Stimulated activated CD8-positive, alpha-beta memory T cell treated with anti-CD3 and anti-CD28 coated beads, Interleukin-2, amount 100 ng/mL, for 48 hours (primary cell): ENCODE results near the gene EIPR1.
"Not testable (repeated sequence)": the region's sequence is repeated elsewhere in the genome, so short reads cannot be mapped to it uniquely, and the experiment has no call there.

Experiments
- DNase-seq, 2 donors: peaks; one replicate each; pipeline ENCODE4 v3.0.0-alpha.2; 2020; ENCODE audit warnings: low read depth in 2 of 2

Gene EIPR1

DNA sequence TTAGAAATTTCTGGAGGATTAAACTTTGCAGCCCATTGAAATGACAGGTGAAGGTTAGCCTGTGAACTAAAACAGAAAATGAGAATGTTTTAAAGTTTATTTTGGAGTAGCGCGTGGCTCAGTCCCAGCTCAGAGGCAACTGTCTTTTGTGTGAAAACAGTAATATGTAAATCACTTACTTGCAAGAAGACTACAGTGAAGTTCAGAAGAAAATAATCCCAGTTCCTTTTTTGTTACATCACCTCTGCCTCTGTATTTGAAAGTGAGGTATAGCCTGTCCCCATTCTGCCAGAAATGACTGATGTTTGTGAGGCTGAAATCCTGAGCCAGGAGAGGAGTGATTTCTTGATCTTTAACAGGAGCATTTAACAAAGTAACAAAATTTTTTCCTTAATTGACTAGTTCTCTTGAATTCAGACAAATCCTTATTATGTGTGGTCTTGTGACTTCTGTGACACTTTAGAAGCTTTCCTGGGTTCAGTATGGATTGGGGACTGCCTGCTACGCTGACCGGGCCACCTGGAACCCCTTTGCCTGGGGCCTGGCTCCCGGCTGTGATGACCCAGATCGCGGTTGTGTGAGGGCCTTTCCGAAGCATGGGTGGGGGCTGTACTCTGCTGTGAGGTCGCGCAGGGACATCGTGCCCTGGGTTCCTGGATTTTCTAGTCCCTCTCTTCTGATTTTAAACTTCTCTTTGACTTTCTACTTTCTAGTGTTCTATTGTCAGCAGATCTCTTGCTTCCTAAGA is 26.1 kb upstream of the EIPR1 start:
- no peak for DNase-seq

GRCh38 chr2:3399829-3400228 is 22.2 kb upstream of the EIPR1 start:
- DNase-seq, result no peak

DNA sequence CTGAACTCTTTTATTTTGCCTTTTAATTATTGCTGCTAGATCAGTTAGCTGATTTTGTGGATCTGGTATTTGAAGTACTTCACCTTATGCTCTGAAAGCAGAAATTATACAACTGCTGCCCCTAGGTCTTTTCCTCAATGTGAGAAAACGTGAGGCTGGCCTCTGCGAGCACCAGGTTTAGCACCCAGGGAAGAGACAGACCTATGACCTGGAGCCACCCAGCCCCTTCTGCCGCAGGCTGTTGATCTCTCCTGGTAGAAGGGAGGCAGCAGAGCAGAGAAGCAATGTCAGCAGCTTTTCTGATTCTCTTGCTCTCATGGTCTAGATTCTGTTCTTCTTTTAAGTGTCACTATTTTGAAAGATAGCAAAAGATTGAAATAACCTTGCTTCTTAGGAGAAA is 21.8 kb upstream of the EIPR1 start:
- no peak for DNase-seq

- DNase-seq, result no peak
Observed at GRCh38 chr2:3398857-3399256, 21.2 kb upstream of the EIPR1 start.

DNA sequence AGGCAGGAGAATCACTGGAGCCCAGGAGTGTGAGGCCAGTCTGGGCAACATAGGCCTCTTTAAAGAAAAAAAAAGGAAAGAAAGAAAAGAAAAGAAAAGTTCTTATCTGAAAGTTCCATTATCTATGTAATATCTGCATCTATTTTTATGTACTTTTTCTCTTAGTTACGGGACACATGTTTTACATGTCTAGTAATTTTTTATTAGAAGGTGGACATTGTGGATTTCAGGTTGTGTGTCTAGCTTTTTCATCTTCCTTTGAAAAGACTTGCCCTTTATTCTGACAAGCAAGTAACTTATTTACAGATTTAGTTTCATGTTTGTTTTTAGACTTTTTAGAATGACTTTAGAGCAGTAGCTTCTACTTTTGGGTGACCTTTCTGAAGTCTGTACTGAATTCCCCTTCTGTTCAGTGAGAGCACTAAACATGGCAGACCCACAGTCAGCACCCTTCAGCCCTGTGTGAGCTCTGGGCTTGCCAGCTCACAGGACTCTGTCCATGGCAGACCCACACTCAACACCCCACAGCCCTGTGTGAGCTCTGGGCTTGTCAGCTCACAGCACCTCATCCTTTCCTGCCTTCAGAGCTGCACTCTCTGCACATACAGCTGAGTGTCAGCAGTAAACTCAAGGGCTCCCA is 19.4 kb upstream of the EIPR1 start:
- DNase-seq, result no peak

DNA sequence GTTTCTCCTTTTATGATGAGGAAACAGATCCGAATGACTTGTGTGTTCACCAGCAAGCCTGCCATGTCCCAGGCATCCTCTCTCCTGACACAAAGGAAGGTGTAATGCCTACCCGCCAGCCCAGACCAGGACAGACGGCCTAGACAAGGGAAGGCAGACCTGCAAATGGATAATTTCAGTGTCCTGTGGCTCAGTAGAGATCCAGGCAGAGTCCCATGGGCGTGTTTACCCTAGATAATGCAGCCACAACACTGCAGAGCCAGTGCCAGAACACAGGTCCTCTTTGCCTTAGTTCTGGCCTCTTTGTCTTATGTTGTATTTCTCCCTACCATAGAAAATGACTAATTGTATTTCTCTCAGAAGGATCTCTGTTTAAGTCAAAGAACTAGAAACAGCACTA is 14.6 kb upstream of the EIPR1 start:
- no peak for DNase-seq

GRCh38 chr2:3390041-3390440 is 12.4 kb upstream of the EIPR1 start:
- no peak for DNase-seq

GRCh38 chr2:3389193-3389592 is 11.6 kb upstream of the EIPR1 start:
- no peak for DNase-seq

DNA sequence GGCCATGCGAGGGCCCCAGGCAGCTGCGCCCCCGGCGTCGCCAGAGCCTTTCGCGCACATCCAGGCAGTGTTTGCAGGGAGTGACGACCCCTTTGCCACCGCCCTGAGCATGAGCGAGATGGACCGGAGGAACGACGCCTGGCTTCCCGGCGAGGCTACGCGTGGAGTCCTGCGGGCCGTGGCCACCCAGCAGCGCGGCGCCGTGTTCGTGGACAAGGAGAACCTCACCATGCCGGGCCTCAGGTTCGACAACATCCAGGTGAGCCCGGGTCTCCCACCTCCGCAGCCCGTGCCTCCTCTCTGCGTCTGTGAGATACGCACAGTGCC is 10.8 kb upstream of the EIPR1 start:
- DNase-seq, result no peak

DNA sequence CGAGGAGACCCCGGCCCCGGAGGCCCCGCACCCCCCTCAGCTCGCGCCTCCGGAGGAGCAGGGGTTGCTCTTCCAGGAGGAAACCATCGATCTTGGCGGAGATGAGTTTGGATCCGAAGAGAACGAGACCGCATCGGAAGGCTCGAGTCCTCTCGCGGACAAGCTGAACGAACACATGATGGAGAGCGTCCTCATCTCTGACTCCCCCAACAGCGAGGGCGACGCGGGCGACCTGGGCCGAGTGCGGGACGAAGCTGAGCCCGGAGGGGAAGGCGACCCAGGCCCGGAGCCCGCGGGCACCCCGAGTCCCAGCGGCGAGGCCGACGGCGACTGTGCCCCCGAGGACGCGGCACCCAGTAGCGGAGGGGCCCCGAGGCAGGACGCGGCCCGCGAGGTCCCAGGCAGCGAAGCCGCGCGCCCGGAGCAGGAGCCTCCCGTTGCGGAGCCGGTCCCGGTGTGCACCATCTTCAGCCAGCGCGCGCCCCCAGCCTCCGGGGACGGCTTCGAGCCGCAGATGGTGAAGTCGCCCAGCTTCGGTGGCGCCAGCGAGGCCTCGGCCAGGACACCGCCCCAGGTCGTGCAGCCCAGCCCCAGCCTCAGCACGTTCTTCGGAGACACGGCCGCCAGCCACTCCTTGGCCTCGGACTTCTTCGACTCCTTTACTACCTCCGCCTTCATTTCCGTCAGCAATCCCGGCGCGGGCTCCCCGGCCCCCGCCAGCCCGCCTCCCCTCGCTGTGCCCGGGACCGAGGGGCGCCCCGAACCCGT is 10.2 kb upstream of the EIPR1 start:
- DNase-seq, result no peak

DNA sequence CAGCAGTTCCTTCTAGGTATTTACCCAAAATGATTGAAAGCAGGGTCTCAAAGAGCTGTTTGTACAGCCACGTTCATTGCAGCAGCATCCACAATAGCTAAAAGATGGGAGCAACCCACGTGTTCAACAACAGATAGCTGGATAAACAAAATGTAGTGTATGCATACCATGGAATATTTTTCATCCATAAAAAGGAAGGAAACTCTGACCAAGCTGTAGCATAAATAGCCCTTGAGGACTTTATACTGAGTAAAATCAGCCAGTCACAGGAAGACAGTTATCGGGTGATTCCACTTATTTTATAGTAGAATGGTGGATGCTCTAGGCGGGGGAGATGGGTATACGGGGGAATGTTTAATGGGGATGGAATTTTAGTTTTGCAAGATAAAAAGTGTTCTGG is 9.4 kb upstream of the EIPR1 start:
- DNase-seq, result no peak

GRCh38 chr2:3386448-3386958 is 8.9 kb upstream of the EIPR1 start:
- no peak for DNase-seq

GRCh38 chr2:3379647-3380534 is 2.3 kb upstream of the EIPR1 start, which contains the start of gene TRAPPC12:
Gene TRAPPC12 (plus strand): TSS chr2:3379694. CDS start chr2:3387624, 7,930 bp downstream.
- DNase-seq, result peak; percentile 92

GRCh38 chr2:3379339-3379646 is 1.7 kb upstream of the EIPR1 start:
- DNase-seq, result no peak

DNA sequence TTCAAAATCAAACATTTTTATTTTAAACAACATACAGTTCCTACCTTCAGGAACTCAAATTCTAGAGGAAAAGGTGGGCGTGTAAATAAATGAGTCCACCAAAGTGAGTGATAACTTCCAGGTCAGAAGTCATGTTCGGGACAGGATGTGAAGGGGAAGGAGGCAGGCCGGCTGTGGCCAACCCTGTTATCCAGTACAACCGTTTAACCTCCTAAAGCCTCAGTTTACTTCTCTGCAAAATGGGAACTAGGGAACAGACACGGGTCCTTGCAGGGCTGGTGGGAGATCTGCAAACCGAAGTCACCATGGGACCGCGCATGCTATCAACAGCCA is 373 bp downstream of the EIPR1 start:
- DNase-seq, result peak in 1 of 2 donors; percentile 21

- no peak for DNase-seq
Observed at GRCh38 chr2:3376821-3377220, 797 bp downstream of the EIPR1 start.

- not testable (repeated sequence) for DNase-seq
Observed at GRCh38 chr2:3369340-3370181, 8.1 kb downstream of the EIPR1 start.

DNA sequence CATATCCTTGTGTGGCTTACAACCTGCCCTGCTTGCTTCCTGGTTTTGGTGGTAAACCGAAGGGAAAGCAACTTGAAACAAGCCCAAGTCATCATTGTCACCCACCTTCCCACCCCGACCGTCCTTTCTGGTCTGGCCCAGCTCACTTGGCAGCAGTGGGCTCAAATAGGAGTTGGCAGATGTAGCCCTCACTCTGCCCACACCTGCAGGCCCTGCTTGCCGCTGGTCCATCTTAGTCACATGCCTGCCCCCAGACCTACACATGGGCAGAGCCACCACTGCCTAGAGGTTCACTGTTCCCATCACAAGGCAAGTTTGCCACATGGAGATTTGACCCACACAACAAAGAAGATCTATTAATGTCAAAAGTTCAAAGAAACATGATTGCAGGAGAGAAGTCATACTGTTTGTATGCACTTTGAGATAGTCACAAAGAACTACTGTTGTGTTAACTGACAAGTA is 9.3 kb downstream of the EIPR1 start:
- DNase-seq, result no peak

DNA sequence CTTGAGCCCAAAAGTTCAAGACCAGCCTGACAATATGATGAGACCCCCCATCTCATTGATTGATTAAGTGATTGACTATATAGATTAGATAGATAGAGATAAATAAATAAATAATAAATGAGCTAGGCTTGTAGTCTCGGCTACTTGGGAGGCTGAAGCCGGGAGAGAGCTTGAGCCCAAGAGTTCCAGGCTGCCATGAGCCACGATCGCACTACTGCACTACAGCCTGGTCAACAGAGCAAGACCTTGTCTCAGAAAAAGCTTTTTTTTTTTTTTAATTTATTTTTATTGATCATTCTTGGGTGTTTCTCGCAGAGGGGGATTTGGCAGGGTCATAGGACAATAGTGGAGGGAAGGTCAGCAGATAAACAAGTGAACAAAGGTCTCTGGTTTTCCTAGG is 12.4 kb downstream of the EIPR1 start:
- DNase-seq, result no peak

DNA sequence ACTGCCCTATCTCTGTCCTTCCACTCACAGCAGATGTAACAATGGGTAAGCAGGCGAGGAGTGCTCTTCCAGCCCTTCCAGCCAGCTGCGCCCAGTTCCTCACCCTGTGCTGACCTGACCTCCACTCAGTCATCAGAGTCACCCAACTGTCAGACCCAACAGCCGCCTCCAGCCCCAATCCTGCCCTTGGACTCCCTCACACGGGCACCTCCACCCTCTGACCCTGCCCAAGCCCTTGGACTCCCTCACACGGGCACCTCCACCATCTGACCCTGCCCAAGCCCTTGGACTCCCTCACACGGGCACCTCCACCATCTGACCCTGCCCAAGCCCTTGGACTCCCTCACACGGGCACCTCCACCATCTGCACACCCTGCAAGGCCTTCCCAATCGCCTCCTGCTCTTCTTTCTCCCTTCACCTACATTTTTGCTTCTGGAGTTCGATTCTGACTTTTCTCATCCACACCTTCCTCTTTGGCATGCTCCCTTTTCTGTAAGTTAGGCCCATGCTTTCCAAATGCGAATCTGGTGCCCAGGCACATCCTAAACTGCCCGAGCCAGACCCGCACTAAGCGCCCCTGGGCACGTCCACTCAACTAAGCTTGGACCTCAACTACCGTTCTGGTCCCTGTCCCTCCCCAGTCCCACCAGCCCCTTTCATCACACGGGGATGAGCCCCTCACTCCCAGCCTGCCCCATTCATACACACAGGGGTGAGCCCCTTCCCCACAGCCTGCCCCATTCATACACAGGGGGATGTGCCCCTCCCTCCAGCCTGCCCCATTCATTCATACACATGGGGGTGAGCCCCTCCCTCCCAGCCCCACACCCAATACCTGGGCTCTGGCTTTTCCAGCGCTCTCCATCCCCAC is 15.9 kb downstream of the EIPR1 start:
- no peak for DNase-seq
